Liver (tissue), 3 donors: Measurements from ENCODE around the gene PTCD3.

Experiments
- ATF3 ChIP-seq: IDR thresholded peaks from 2 replicates; pipeline ENCODE4 v1.6.1; 2016; ENCODE audit warnings: antibody characterized with exemption
- EGR1 ChIP-seq, 2 donors: IDR thresholded peaks; 2 replicates each; pipeline ENCODE4 v1.6.1; 2016 to 2018; ENCODE audit warnings: antibody characterized with exemption in 2 of 2, low read depth in 2 of 2
- FOXA2 ChIP-seq: IDR thresholded peaks from 2 replicates; pipeline ENCODE4 v1.6.1; 2016; ENCODE audit warnings: antibody characterized with exemption
- GABPA ChIP-seq, 2 donors: IDR thresholded peaks in 1 of 2; conservative IDR thresholded peaks in 1 of 2; 2 replicates each; pipeline ENCODE4 v1.6.1; 2016; ENCODE audit warnings: antibody characterized with exemption in 2 of 2, mild to moderate bottlenecking in 1 of 2, moderate library complexity in 1 of 2
- HNF4G ChIP-seq: IDR thresholded peaks from 2 replicates; pipeline ENCODE4 v1.6.1; 2016; ENCODE audit warnings: antibody characterized with exemption
- JUND ChIP-seq, 2 donors: IDR thresholded peaks; 2 replicates each; pipeline ENCODE4 v1.6.1; 2016; ENCODE audit warnings: antibody characterized with exemption in 2 of 2
- RAD21 ChIP-seq, 2 donors: IDR thresholded peaks; 2 replicates each; pipeline ENCODE4 v1.6.1; 2016; ENCODE audit warnings: antibody characterized with exemption in 2 of 2, mild to moderate bottlenecking in 2 of 2
- REST ChIP-seq: IDR thresholded peaks from 2 replicates; pipeline ENCODE4 v1.6.1; 2016; ENCODE audit warnings: antibody characterized with exemption, mild to moderate bottlenecking
- SP1 ChIP-seq: IDR thresholded peaks from 2 replicates; pipeline ENCODE4 v1.6.1; 2018; ENCODE audit warnings: antibody characterized with exemption, mild to moderate bottlenecking
- YY1 ChIP-seq: IDR thresholded peaks from 2 replicates; pipeline ENCODE4 v1.6.1; 2016; ENCODE audit warnings: antibody characterized with exemption, mild to moderate bottlenecking
- TF ChIP-seq, protein P1 (sequence below): fragments of 150-350 bp; IDR thresholded peaks from 2 replicates; pipeline ENCODE4 v1.5.1; 2017; ENCODE audit warnings: improper control_type of control experiment, low read depth, low read length; ENCODE audit not compliant: missing input control
- TF ChIP-seq, protein P2 (sequence below): IDR thresholded peaks from 2 replicates; pipeline ENCODE4 v1.6.1; 2016; ENCODE audit warnings: antibody characterized with exemption
- TF ChIP-seq, protein P3 (sequence below): IDR thresholded peaks from 2 replicates; pipeline ENCODE4 v1.6.1; 2016; ENCODE audit warnings: antibody characterized with exemption
- donor health status: healthy.
- donor health status: healthy.

DNA sequence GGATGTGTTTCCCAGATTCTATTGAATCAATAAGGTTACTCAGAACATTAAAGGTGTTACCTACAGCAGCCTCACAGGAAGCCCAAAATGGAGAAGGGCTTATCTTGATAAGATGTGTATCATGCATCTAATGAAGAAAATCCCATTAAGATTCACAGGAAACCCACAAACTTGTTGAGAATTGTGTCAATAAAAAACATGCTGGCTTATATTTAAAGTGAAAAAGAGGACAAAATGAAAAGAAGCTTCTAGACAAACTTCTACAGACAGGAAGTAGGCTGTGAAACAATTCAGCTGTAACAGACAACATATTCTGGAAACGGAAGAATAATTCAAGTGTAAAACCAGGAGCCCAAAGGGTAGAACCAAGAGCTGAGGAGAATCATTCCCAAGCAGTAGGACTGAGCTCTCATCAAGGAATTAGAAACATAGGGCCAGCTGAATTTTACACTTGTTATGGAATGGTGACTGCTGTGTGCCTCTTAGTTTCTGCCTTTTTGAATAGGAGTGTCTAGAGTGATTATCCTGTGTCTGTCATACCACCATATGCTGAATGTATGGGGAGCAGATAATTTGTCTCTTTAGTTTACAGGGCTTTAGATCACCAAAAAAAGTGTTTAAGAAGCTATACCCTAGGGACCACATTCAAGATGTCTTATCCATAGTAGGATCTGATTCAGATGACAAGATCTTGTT is 79.6 kb downstream of the PTCD3 start:
- TF ChIP-seq, protein P1, sequence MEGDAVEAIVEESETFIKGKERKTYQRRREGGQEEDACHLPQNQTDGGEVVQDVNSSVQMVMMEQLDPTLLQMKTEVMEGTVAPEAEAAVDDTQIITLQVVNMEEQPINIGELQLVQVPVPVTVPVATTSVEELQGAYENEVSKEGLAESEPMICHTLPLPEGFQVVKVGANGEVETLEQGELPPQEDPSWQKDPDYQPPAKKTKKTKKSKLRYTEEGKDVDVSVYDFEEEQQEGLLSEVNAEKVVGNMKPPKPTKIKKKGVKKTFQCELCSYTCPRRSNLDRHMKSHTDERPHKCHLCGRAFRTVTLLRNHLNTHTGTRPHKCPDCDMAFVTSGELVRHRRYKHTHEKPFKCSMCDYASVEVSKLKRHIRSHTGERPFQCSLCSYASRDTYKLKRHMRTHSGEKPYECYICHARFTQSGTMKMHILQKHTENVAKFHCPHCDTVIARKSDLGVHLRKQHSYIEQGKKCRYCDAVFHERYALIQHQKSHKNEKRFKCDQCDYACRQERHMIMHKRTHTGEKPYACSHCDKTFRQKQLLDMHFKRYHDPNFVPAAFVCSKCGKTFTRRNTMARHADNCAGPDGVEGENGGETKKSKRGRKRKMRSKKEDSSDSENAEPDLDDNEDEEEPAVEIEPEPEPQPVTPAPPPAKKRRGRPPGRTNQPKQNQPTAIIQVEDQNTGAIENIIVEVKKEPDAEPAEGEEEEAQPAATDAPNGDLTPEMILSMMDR = no peak
- TF ChIP-seq JUND (IDR thresholded peaks at IDR 0.05) = no peak
- TF ChIP-seq RAD21 (IDR thresholded peaks at IDR 0.05) = no peak
- TF ChIP-seq FOXA2 = no peak
- no peak for TF ChIP-seq REST
- TF ChIP-seq YY1 = no peak
- TF ChIP-seq ATF3 = no peak
- TF ChIP-seq, protein P2, sequence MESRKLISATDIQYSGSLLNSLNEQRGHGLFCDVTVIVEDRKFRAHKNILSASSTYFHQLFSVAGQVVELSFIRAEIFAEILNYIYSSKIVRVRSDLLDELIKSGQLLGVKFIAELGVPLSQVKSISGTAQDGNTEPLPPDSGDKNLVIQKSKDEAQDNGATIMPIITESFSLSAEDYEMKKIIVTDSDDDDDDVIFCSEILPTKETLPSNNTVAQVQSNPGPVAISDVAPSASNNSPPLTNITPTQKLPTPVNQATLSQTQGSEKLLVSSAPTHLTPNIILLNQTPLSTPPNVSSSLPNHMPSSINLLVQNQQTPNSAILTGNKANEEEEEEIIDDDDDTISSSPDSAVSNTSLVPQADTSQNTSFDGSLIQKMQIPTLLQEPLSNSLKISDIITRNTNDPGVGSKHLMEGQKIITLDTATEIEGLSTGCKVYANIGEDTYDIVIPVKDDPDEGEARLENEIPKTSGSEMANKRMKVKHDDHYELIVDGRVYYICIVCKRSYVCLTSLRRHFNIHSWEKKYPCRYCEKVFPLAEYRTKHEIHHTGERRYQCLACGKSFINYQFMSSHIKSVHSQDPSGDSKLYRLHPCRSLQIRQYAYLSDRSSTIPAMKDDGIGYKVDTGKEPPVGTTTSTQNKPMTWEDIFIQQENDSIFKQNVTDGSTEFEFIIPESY = no peak
- TF ChIP-seq, protein P3, sequence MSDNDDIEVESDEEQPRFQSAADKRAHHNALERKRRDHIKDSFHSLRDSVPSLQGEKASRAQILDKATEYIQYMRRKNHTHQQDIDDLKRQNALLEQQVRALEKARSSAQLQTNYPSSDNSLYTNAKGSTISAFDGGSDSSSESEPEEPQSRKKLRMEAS = no peak
- TF ChIP-seq SP1 = no peak
- no peak for TF ChIP-seq GABPA (IDR thresholded peaks at IDR 0.05 in 1 of 2, conservative IDR thresholded peaks at IDR 0.05 in 1 of 2)
- TF ChIP-seq HNF4G = no peak
- no peak for TF ChIP-seq EGR1 (IDR thresholded peaks at IDR 0.05; ENCODE audit: low read depth in 2 of 2)
